C4-2B (cell line): ENCODE results near the gene NGRN.

Source experiments
- CTCF ChIP-seq: fragments of 450-650 bp; conservative IDR thresholded peaks from 2 replicates; pipeline ENCODE4 v1.5.1; 2017; ENCODE audit warnings: mild to moderate bottlenecking
- ZFX ChIP-seq: fragments of 450-650 bp; IDR thresholded peaks from 2 replicates; pipeline ENCODE4 v1.6.1; 2017

- TF ChIP-seq CTCF, result no peak
- no peak for TF ChIP-seq ZFX
These were observed 6.1 kb downstream of the NGRN start for GRCh38 chr15:90271459-90272166.
